GM18870 (cell line): Measurements from ENCODE around the gene JAK2.
"Not testable (repeated sequence)": the region's sequence is repeated elsewhere in the genome, so short reads cannot be mapped to it uniquely, and the experiment has no call there.

ENCODE experiments used
- ATAC-seq: cut with Tn5 transposase; IDR thresholded peaks from one replicate; pipeline ENCODE4 v1.9.1; 2021; ENCODE audit warnings: moderate library complexity; ENCODE audit not compliant: unreplicated experiment

JAK2 gene

GRCh38 chr9:5041390-5042115, 56.5 kb downstream of the JAK2 start:
- ATAC-seq, result no peak

- no peak for ATAC-seq
Observed at GRCh38 chr9:5042661-5043178, 57.6 kb downstream of the JAK2 start.

GRCh38 chr9:5043381-5043780, 58.3 kb downstream of the JAK2 start:
- no peak for ATAC-seq

GRCh38 chr9:5044160-5044559, 59.1 kb downstream of the JAK2 start:
- ATAC-seq, result no peak

- ATAC-seq, result no peak
Observed at GRCh38 chr9:5052838-5053237, 67.8 kb downstream of the JAK2 start.

GRCh38 chr9:5062631-5063030, 77.6 kb downstream of the JAK2 start:
- no peak for ATAC-seq

- ATAC-seq, result no peak
Observed at GRCh38 chr9:5072871-5073270, 87.8 kb downstream of the JAK2 start.

GRCh38 chr9:5073701-5074100, 88.6 kb downstream of the JAK2 start:
- ATAC-seq, result no peak

GRCh38 chr9:5085993-5086392, 100.9 kb downstream of the JAK2 start:
- no peak for ATAC-seq

- no peak for ATAC-seq
Observed at GRCh38 chr9:5089737-5090136, 104.7 kb downstream of the JAK2 start.

- no peak for ATAC-seq
Observed at GRCh38 chr9:5095795-5096194, 110.7 kb downstream of the JAK2 start.

- no peak for ATAC-seq
Observed at GRCh38 chr9:5099466-5099865, 114.4 kb downstream of the JAK2 start.

- not testable (repeated sequence) for ATAC-seq
Observed at GRCh38 chr9:5101127-5101526, 116.1 kb downstream of the JAK2 start.

- not testable (repeated sequence) for ATAC-seq
Observed at GRCh38 chr9:5106517-5106916, 121.4 kb downstream of the JAK2 start.

GRCh38 chr9:5110867-5111681, 126.0 kb downstream of the JAK2 start:
- ATAC-seq, result no peak

- ATAC-seq, result no peak
Observed at GRCh38 chr9:5111696-5112095, 126.6 kb downstream of the JAK2 start.

GRCh38 chr9:5112109-5112592, 127.1 kb downstream of the JAK2 start:
- no peak for ATAC-seq

GRCh38 chr9:5112646-5113045, 127.6 kb downstream of the JAK2 start:
- ATAC-seq, result no peak

- no peak for ATAC-seq
Observed at GRCh38 chr9:5113523-5113922, 128.5 kb downstream of the JAK2 start.

- ATAC-seq, result no peak
Observed at GRCh38 chr9:5113994-5114748, 129.1 kb downstream of the JAK2 start.

- no peak for ATAC-seq
Observed at GRCh38 chr9:5122116-5122515, 137.0 kb downstream of the JAK2 start.
